ENCODE results near the gene SCYGR2.

The SCYGR2 gene

DNA sequence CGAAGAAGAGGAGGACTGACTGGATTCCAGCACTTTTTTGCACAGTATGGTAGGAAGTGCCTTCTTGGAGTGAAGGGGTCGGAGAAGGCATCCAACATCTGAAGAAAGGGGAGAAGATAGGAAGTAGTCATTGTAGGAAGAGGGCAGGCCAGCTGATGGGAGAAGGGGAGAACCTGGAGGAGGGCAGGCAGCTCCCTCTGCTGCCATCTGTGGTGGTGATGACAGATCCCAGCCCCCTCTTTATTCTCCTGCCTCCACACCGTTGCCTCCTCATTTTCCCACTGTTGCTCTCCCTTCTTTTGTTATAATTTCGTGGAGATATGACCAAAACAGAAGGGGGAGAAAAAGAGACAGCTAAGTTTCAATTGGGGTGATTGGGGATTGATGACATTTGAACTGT lies 2.9 kb upstream of the SCYGR2 start:
- no peak for DNase-seq (ENCODE audit: extremely low read depth, low read depth)
- TF ChIP-seq, protein P1, sequence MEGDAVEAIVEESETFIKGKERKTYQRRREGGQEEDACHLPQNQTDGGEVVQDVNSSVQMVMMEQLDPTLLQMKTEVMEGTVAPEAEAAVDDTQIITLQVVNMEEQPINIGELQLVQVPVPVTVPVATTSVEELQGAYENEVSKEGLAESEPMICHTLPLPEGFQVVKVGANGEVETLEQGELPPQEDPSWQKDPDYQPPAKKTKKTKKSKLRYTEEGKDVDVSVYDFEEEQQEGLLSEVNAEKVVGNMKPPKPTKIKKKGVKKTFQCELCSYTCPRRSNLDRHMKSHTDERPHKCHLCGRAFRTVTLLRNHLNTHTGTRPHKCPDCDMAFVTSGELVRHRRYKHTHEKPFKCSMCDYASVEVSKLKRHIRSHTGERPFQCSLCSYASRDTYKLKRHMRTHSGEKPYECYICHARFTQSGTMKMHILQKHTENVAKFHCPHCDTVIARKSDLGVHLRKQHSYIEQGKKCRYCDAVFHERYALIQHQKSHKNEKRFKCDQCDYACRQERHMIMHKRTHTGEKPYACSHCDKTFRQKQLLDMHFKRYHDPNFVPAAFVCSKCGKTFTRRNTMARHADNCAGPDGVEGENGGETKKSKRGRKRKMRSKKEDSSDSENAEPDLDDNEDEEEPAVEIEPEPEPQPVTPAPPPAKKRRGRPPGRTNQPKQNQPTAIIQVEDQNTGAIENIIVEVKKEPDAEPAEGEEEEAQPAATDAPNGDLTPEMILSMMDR (IDR thresholded peaks at IDR 0.05; ENCODE audit: low read depth, low read length, missing control alignments): no peak
- no peak overlapping the region for H3K4me3 ChIP-seq (replicated peaks; ENCODE audit: low read depth, low read length)

DNA sequence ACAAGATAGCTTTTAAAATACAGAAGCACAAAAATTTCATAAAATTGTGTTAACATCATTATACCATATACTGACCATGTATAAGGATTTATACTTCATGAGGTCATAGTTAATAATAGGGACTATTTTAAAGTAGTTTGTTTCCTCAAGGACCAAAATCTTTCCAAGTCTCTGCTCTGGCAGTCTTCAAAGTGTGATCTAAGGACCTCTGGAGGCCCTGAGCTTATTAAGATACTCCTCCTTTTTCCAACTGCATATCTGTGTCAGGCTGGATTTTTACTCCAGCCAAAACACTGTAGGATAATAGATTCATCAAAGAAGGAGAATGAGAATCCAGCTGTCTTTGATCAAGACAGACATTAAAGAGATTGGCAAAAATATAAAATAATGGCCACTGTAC lies 1.7 kb upstream of the SCYGR2 start:
- no peak for DNase-seq (ENCODE audit: extremely low read depth, low read depth)
- H3K4me3 ChIP-seq (replicated peaks; ENCODE audit: low read depth, low read length): no peak overlapping the region
- TF ChIP-seq, protein P1 (IDR thresholded peaks at IDR 0.05; ENCODE audit: low read depth, low read length, missing control alignments): no peak

DNA sequence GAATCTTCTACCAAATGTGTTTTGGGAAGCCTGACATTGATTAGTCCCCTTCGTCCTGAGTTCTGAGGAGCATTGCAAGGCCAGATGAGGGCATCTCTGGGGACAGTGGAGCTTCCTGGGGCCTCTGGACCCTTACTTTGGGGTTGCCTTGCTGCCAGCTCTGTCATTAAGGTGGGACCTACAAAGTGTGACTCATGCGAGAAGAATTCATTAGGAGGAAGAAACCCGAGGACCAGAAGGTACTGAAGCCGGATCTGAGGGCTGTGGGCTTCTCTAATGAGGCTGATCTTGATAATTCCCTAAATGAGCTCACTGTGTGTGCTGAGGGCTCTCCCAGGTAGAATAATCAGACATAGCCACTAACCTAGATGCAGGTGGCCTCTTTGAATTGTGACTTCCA lies 695 bp upstream of the SCYGR2 start:
- TF ChIP-seq, protein P1 (IDR thresholded peaks at IDR 0.05; ENCODE audit: low read depth, low read length, missing control alignments): no peak
- no peak for DNase-seq (ENCODE audit: extremely low read depth, low read depth)
- H3K4me3 ChIP-seq (replicated peaks; ENCODE audit: low read depth, low read length): no peak overlapping the region

DNA sequence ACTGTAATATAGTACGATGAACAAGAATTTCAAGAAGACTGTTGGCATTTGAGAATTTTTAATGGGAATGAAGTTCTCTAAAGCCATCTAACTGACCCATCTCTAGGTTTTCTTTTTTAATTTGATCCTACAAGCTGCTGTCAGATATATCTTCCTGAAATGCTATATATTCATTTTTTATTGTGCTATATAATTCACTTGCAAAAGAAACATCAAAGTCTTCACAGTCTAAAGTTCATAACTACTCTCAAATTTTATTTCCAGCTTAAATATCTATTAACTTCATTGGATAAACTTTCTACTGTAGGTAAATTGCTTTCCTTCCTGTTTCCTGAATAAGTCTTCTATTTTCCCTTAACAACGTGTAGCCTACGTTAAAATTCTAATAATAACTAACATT lies 3.7 kb downstream of the SCYGR2 start:
- TF ChIP-seq, protein P1 (IDR thresholded peaks at IDR 0.05; ENCODE audit: low read depth, low read length, missing control alignments): no peak
- DNase-seq (ENCODE audit: extremely low read depth, low read depth): no peak
- no peak overlapping the region for H3K4me3 ChIP-seq (replicated peaks; ENCODE audit: low read depth, low read length)

DNA sequence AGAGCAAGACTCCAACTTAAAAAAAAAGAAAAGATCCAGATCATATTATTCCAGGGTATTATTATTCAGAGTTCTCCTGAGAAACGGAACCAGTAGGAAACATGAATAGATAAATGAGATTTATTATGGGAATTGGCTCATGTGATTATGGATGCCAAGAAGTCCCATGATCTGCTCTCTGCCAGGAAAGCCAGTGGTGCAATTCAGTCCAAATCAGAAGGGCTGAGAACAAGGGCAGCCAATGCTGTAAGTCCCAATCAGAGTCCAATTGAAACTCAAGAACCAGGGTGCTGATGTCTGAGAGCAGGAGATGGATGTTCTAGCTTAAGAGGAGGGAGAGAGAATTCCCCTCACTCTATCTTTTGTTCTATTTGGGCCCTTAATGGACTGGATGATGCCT lies 7.8 kb downstream of the SCYGR2 start:
- no peak for DNase-seq (ENCODE audit: extremely low read depth, low read depth)
- H3K4me3 ChIP-seq (replicated peaks; ENCODE audit: low read depth, low read length): no peak overlapping the region
- TF ChIP-seq, protein P1 (IDR thresholded peaks at IDR 0.05; ENCODE audit: low read depth, low read length, missing control alignments): no peak

DNA sequence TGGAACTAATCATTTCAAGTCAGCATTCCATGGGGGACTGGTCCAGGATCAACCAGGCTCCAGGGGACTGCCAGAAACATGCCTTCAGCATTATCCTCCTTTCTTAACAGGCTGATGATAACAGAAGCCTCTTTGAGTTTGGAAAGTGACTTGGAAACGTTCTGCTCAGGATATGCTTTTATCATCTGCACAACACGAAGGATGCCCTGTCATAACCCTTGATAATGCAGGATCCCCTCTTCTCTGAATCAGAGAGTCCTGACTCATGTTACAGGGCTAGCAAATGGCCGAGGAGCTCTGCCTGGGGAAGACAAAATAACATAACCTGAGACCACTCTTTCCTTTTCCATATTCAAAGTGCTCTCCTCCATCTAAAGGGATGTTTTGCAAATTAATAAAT lies 9.2 kb downstream of the SCYGR2 start:
- TF ChIP-seq, protein P1 (IDR thresholded peaks at IDR 0.05; ENCODE audit: low read depth, low read length, missing control alignments): no peak
- DNase-seq (ENCODE audit: extremely low read depth, low read depth): no peak
- H3K4me3 ChIP-seq (replicated peaks; ENCODE audit: low read depth, low read length): no peak overlapping the region

DNA sequence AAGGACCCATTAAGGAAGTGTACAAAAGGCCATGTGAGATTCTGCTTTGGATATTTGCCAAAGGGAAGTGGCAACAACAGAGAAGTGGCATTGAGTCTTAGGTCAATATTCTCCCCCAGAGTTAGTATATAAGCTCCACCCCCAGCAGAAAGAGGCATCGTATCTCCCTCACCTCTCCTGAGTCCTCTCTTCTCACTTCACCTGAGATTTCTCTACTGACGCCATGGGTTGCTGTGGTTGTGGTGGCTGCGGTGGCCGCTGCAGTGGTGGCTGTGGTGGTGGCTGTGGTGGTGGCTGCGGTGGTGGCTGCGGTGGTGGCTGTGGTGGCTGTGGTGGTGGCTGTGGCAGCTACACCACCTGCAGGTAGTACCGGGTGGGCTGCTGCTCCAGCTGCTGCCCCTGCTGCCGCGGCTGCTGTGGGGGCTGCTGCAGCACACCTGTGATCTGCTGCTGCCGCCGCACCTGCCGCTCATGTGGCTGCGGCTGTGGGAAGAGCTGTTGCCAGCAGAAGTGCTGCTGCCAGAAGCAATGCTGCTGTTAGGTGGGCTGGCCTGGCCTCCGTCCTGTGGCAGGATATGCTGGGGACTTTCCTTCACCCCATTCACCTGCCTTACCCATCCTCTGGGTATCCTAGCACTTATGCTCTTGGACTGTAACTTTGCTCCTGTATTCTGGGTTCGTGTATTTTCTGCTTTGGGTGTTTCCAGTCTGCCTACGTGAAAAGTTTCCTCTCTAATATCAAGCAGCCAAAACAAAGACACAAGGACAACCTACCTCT lies 10.1 kb downstream of the SCYGR2 start:
- TF ChIP-seq, protein P1 (IDR thresholded peaks at IDR 0.05; ENCODE audit: low read depth, low read length, missing control alignments): no peak
- H3K4me3 ChIP-seq (replicated peaks; ENCODE audit: low read depth, low read length): no peak overlapping the region
- no peak for DNase-seq (ENCODE audit: extremely low read depth, low read depth)

All from HFF-Myc (cell line).